K562 (cell line): Measurements from ENCODE around the gene CYP4V2. TPM values are rescaled to one million over a fixed set of nuclear protein-coding genes. Genes with fewer than 3 reads are reported as not detected.

Experiments
- ATAC-seq: fragments of 200-7000 bp; cut with Tn5 transposase; 3 replicates; pipeline ENCODE4 v1.9.1; 2020; ENCODE audit warnings: moderate library complexity
- BruUV-seq: library from RNA; stranded (reverse); fragments of 400-500 nt; replicated peaks from 2 replicates; lab custom pipeline; 2021; lab: Mats Ljungman, UMichigan
- CTCF ChIA-PET: fragments of 300-600 bp; formaldehyde crosslinking; extraction: SDS; loops from one replicate; lab custom pipeline; 2021; ENCODE audit warnings: low intra/inter-chr PET ratio; lab: Yijun Ruan, JAX
- POLR2A ChIA-PET: fragments of 300-600, 350-650 bp; sonication (Branson Sonifier 250); formaldehyde crosslinking; extraction: SDS; loops from one replicate; lab custom pipeline; 2021; ENCODE audit warnings: antibody characterized with exemption, inconsistent platforms; lab: Yijun Ruan, JAX
- DNase-seq, 4 experiments: peaks; one replicate each; pipeline versions ENCODE4 v3.0.0 to v3.0.0-alpha.2; 2011 to 2018; ENCODE audit warnings: low spot score in 3 of 4, mixed read lengths in 3 of 4; ENCODE audit errors: extremely low read depth in 1 of 4
- FAIRE-seq: peaks from 2 replicates; lab custom pipeline; 2011; peaks lifted over from hg19 to GRCh38; lab: Jason Lieb, UNC
- H2AFZ ChIP-seq: 2 replicates; pipeline ENCODE4 v1.6.0; 2011; ENCODE audit warnings: low read depth, low read length, control low read depth, inconsistent platforms
- H3K27ac ChIP-seq: fragments of 200-600 bp; 3 replicates; pipeline ENCODE4 v1.8.0; 2011; ENCODE audit warnings: low read depth, mild to moderate bottlenecking, control low read depth, inconsistent platforms, low read length, moderate library complexity, mixed read lengths; ENCODE audit errors: extremely low read depth
- H3K27me3 ChIP-seq, 2 experiments: fragments of 300-600 bp in 1 of 2; 2 replicates in 1 of 2; 3 replicates in 1 of 2; pipeline versions ENCODE4 v1.6.0 to v1.8.0; 2011; ENCODE audit warnings: inconsistent platforms in 2 of 2, low read length in 2 of 2, mild to moderate bottlenecking in 1 of 2, mixed read lengths in 1 of 2, moderate library complexity in 1 of 2; ENCODE audit not compliant: control insufficient read depth in 2 of 2, insufficient read depth in 2 of 2
- H3K36me3 ChIP-seq: fragments of 300-600 bp; 3 replicates; pipeline ENCODE4 v1.8.0; 2011; ENCODE audit warnings: mild to moderate bottlenecking, low read length, inconsistent platforms; ENCODE audit not compliant: control insufficient read depth, insufficient read depth
- H3K4me1 ChIP-seq, 2 experiments: fragments of 200-600 bp in 1 of 2; replicated peaks in 1 of 2; 2 replicates in 1 of 2; 3 replicates in 1 of 2; pipeline versions ENCODE4 v1.5.1 to v1.8.0; 2011; ENCODE audit warnings: inconsistent platforms in 2 of 2, low read length in 2 of 2, mild to moderate bottlenecking in 1 of 2, mixed read lengths in 1 of 2, moderate library complexity in 1 of 2; ENCODE audit not compliant: control insufficient read depth in 2 of 2, insufficient read depth in 2 of 2
- H3K4me2 ChIP-seq: 2 replicates; pipeline ENCODE4 v1.6.1; 2011; ENCODE audit warnings: low read length, control low read depth, inconsistent platforms, mixed read lengths; ENCODE audit not compliant: insufficient read depth
- H3K4me3 ChIP-seq: fragments of 200-600 bp; sonication (generic), shearing (Covaris generic); 2 replicates; pipeline ENCODE4 v1.5.1; 2016; ENCODE audit warnings: control low read depth, inconsistent platforms
- H3K79me2 ChIP-seq: fragments of 200-600 bp; 3 replicates; pipeline ENCODE4 v1.8.0; 2011; ENCODE audit warnings: low read length, inconsistent platforms; ENCODE audit not compliant: control insufficient read depth, insufficient read depth
- H3K9ac ChIP-seq, 2 experiments: 2 replicates each; pipeline versions ENCODE4 v1.6.0 to v1.6.1; 2011; ENCODE audit warnings: low read depth in 2 of 2, low read length in 2 of 2, control low read depth in 1 of 2, inconsistent platforms in 1 of 2, mild to moderate bottlenecking in 1 of 2, mixed read lengths in 1 of 2; ENCODE audit not compliant: insufficient read depth in 1 of 2
- H3K9me1 ChIP-seq: one replicate; pipeline ENCODE4 v1.6.0; 2011; ENCODE audit warnings: inconsistent platforms, mild to moderate bottlenecking, low read length, moderate library complexity; ENCODE audit not compliant: control insufficient read depth, insufficient read depth
- H3K9me3 ChIP-seq: replicated peaks from 2 replicates; pipeline ENCODE4 v1.5.1; 2011; ENCODE audit warnings: low read depth, low read length, inconsistent platforms; ENCODE audit not compliant: control insufficient read depth, insufficient read depth
- H4K20me1 ChIP-seq: replicated peaks from 2 replicates; pipeline ENCODE4 v1.6.1; 2011; ENCODE audit warnings: low read length, inconsistent platforms, mixed read lengths; ENCODE audit not compliant: control insufficient read depth, insufficient read depth
- CBFA2T2 ChIP-seq: fragments of 450-650 bp; conservative IDR thresholded peaks from 2 replicates; pipeline ENCODE4 v1.6.1; 2017; ENCODE audit warnings: mild to moderate bottlenecking
- CHD4 ChIP-seq: fragments of 200-600 bp; sonication (generic); IDR thresholded peaks from 3 replicates; pipeline ENCODE4 v1.6.1; 2012; ENCODE audit warnings: low read depth, mild to moderate bottlenecking, mixed read lengths, low read length, inconsistent platforms; ENCODE audit not compliant: insufficient read depth, insufficient replicate concordance, poor library complexity, severe bottlenecking
- GABPA ChIP-seq: fragments of 200-800 bp; sonication (Bioruptor generic); conservative IDR thresholded peaks from 2 replicates; pipeline ENCODE4 v1.6.1; 2016; ENCODE audit warnings: low read depth, missing genetic modification characterization, missing compliant biosample characterization
- HDAC8 ChIP-seq: fragments of 450-650 bp; IDR thresholded peaks from 2 replicates; pipeline ENCODE4 v1.6.1; 2016; ENCODE audit warnings: mild to moderate bottlenecking, missing genetic modification characterization, moderate library complexity, missing compliant biosample characterization
- HEY1 ChIP-seq: fragments of 250-450 bp; sonication (Bioruptor Pico); IDR thresholded peaks from 2 replicates; pipeline ENCODE4 v1.5.0; 2020; ENCODE audit warnings: mild to moderate bottlenecking, moderate library complexity, borderline replicate concordance
- HMG20B ChIP-seq: fragments of 250-450 bp; sonication (Bioruptor Pico); IDR thresholded peaks from 2 replicates; pipeline ENCODE4 v1.5.0; 2021; ENCODE audit warnings: mild to moderate bottlenecking
- KDM1A ChIP-seq, 2 experiments: fragments of 450-650 bp; IDR thresholded peaks; 2 replicates each; pipeline ENCODE4 v1.6.1; 2016; ENCODE audit warnings: mild to moderate bottlenecking in 2 of 2
- NKRF ChIP-seq: fragments of 450-650 bp; IDR thresholded peaks from 2 replicates; pipeline ENCODE4 v1.6.1; 2016; ENCODE audit warnings: borderline replicate concordance
- TAF15 ChIP-seq: fragments of 200-400 bp; formaldehyde crosslinking; IDR thresholded peaks from 2 replicates; pipeline ENCODE4 v1.6.1; 2017; ENCODE audit warnings: mild to moderate bottlenecking, low read depth, low read length, moderate library complexity
- ZBTB5 ChIP-seq: fragments of 450-650 bp; IDR thresholded peaks from 2 replicates; pipeline ENCODE4 v1.6.1; 2017; ENCODE audit warnings: antibody characterized with exemption
- ZC3H4 ChIP-seq: sonication (generic); formaldehyde crosslinking; IDR thresholded peaks from 2 replicates; pipeline ENCODE4 v1.9.0; 2021; ENCODE audit warnings: missing genetic modification reagents, borderline replicate concordance
- ZNF274 ChIP-seq: IDR thresholded peaks from 2 replicates; pipeline ENCODE4 v1.6.1; 2011; ENCODE audit warnings: low read depth, mild to moderate bottlenecking, low read length, moderate library complexity, borderline replicate concordance
- ZNF639 ChIP-seq, 2 experiments: fragments of 200-800 bp in 1 of 2; sonication (Bioruptor generic) in 1 of 2; sonication (generic) in 1 of 2; formaldehyde crosslinking in 1 of 2; IDR thresholded peaks in 1 of 2; conservative IDR thresholded peaks in 1 of 2; 2 replicates each; pipeline versions ENCODE4 v1.5.0 to v1.6.1; 2016 to 2020; ENCODE audit warnings: missing compliant biosample characterization in 1 of 2, missing genetic modification characterization in 1 of 2, missing genetic modification reagents in 1 of 2
- WGBS: fragments of 100-300 bp; shearing (Covaris generic); methylation state at CpG from one replicate; pipeline ENCODE4 v1.1.6; 2016; ENCODE audit warnings: low coverage, mixed read lengths; ENCODE audit not compliant: insufficient coverage; ENCODE audit errors: missing lambda C conversion rate; 5-methylcytosine and 5-hydroxymethylcytosine counted together
- in situ Hi-C: fragments of 300-500 bp; cut with MboI; formaldehyde crosslinking; loops from 4 replicates; pipeline ENCODE4 v1.15.0; 2018; ENCODE audit warnings: inconsistent platforms, mixed read lengths
- intact Hi-C: fragments of 100-400 bp; cut with micrococcal nuclease; formaldehyde crosslinking; loops from 2 replicates; pipeline ENCODE4 v1.14.2; 2022
- polyA plus RNA-seq, 8 experiments: library from polyadenylated mRNA; depleted of rRNA in 4 of 8; stranded (reverse) in 5 of 8; unstranded in 3 of 8; fragments of >200 nt; fragmentation: Nextera tagmentation in 2 of 8; fragmentation: Illumina TruSeq in 1 of 8; extraction: Ambion mirVana in 2 of 8; extraction: Trizol in 1 of 8; gene quantifications; 2 replicates each; pipeline versions ENCODE4 v1.2.1 to v1.2.3, GENCODE V29; 2011 to 2014; ENCODE audit warnings: inconsistent platforms in 1 of 8, missing spikeins in 1 of 8
- total RNA-seq, 7 experiments: library from RNA; depleted of rRNA in 6 of 7; stranded (reverse); fragments of >200 nt in 6 of 7; fragmentation: Illumina TruSeq in 2 of 7; extraction: Trizol in 2 of 7; gene quantifications; 2 replicates each; pipeline versions ENCODE4 v1.2.1 to v1.2.3, GENCODE V29; 2011 to 2021; ENCODE audit warnings: low replicate concordance in 1 of 7
- TF ChIP-seq, protein P1 (sequence below): IDR thresholded peaks from 2 replicates; pipeline ENCODE4 v1.6.1; 2011; ENCODE audit not compliant: insufficient read length; ENCODE audit errors: extremely low read depth
- TF ChIP-seq, protein P2 (sequence below), 2 experiments: fragments of 450-650 bp; IDR thresholded peaks; 2 replicates each; pipeline ENCODE4 v1.6.1; 2016

The CYP4V2 gene
- total and polyA plus RNA-seq, 9 of the 15 experiments (the other 6 are each of a cell fraction or from before 2014, with no cell fraction given) = 1.1 to 8.3 (median 3.9) TPM

DNA sequence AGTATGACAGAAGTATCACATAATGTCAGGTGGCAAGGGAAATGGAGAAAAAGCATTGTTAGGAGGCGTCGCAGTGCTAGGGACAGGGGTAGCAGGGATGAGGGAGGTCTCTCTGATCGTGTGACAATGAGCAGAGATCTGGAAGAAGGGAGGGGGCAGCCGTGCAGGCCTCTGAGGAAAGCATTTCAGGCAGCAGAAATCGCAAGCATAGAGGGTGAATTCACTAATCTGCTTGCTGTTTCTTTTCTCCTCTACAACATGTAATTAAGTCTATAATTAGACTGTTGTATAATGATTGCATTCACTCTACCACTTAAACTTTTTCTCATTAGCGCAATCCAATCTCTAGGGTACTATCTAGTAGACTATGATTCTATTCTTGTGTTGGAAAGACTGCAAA, 9.1 kb downstream of the CYP4V2 start:
- BruUV-seq = no TSS peak
- Histone ChIP-seq H3K4me2 (no peak overlapping the region), H2AFZ (no peak overlapping the region), H3K79me2 (no peaks in the 10 kb centered on the region), H3K27me3 (no peaks in the 10 kb centered on the region), H3K36me3 (no peaks in the 10 kb centered on the region), H3K27ac (no peak overlapping the region), H3K4me1 (peaks cover 0 to 7% of the 10 kb centered on the region in 2 experiments; a peak in 3 of 5 replicates), H3K4me3 (no peak overlapping the region), H3K9me1 (no peaks in the 10 kb centered on the region), H3K9ac (no peak overlapping the region), H3K9me3 (no peaks in the 10 kb centered on the region), H4K20me1 (no peaks in the 10 kb centered on the region)
- in situ Hi-C loops = no loop called here
- DNase-seq (no peak), FAIRE-seq (no peak), ATAC-seq (no peak)
- CTCF ChIA-PET = no interaction called here
- WGBS = 72% methylated on average over 6 of the region's 6 CpGs
- POLR2A ChIA-PET = no interaction called here
- intact Hi-C loops = no loop called here
- no peak for TF ChIP-seq HEY1 (CRISPR knock-in tag)
- TF ChIP-seq, protein P1, sequence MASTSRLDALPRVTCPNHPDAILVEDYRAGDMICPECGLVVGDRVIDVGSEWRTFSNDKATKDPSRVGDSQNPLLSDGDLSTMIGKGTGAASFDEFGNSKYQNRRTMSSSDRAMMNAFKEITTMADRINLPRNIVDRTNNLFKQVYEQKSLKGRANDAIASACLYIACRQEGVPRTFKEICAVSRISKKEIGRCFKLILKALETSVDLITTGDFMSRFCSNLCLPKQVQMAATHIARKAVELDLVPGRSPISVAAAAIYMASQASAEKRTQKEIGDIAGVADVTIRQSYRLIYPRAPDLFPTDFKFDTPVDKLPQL = no peak
- no peak for TF ChIP-seq TAF15
- no peak for TF ChIP-seq HDAC8 (tag)
- TF ChIP-seq GABPA (tag) = no peak
- TF ChIP-seq KDM1A (IDR thresholded peaks at IDR 0.05) = no peak
- TF ChIP-seq, protein P2, sequence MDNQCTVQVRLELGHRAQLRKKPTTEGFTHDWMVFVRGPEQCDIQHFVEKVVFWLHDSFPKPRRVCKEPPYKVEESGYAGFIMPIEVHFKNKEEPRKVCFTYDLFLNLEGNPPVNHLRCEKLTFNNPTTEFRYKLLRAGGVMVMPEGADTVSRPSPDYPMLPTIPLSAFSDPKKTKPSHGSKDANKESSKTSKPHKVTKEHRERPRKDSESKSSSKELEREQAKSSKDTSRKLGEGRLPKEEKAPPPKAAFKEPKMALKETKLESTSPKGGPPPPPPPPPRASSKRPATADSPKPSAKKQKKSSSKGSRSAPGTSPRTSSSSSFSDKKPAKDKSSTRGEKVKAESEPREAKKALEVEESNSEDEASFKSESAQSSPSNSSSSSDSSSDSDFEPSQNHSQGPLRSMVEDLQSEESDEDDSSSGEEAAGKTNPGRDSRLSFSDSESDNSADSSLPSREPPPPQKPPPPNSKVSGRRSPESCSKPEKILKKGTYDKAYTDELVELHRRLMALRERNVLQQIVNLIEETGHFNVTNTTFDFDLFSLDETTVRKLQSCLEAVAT (IDR thresholded peaks at IDR 0.05) = no peak
- TF ChIP-seq ZNF274 = no peak
- no peak for TF ChIP-seq ZBTB5
- TF ChIP-seq NKRF = no peak
- TF ChIP-seq HMG20B = no peak
- TF ChIP-seq CBFA2T2 = no peak
- TF ChIP-seq ZNF639 (CRISPR knock-in tag; conservative IDR thresholded peaks at IDR 0.05 in 1 of 2, IDR thresholded peaks at IDR 0.05 in 1 of 2) = no peak
- TF ChIP-seq ZC3H4 = no peak
- no peak for TF ChIP-seq CHD4
